SIG-M5 (cell line): ENCODE data around the gene CATSPER3.

Source experiments
- DNase-seq: peaks from one replicate; lab custom pipeline; 2025; lab: John Stamatoyannopoulos, UW

The CATSPER3 gene

GRCh38 chr5:135041145-135041587 lies 73.5 kb downstream of the CATSPER3 start:
- DNase-seq, result no peak

- no peak for DNase-seq
Observed at GRCh38 chr5:135041726-135042125, 74.0 kb downstream of the CATSPER3 start.

DNA sequence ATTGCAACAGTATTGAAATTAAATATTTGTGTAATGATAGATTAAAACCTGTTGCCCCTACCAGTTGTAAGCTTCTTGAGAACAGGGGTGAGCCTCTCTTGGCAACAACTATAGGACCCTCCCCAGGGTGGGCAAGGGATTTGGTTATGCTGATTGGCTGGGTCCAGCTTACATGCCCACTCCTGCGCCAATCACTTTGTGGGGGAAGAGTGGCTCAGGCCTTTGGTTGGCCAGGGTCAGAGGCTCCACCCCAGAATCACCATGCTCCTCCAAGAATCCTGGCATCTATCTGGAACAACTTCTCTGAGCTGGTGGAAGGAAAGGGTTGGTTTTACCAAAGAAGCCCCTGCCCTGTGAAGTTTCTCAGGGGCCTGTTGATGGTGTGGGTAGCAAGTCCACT lies 74.9 kb downstream of the CATSPER3 start:
- no peak for DNase-seq

DNA sequence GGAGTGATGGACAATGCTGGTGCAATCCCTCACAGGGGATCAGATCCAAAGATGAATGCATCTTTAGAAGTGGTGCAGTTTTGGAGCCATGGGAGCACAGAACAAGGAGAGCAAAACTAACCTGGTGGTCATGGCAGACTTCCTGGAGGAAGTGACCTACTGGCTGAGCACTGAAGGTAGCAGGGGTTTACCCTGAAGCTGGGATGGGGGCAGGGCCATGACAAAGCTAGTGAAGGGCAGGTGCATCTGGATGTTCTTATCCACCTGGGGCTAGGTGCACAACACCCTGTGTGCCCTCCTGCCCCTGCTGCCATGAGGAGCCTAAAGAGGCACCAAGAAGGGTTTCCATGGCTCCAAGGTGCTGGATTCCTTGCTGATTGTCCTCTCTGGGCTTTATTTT lies 77.8 kb downstream of the CATSPER3 start:
- DNase-seq, result no peak

DNA sequence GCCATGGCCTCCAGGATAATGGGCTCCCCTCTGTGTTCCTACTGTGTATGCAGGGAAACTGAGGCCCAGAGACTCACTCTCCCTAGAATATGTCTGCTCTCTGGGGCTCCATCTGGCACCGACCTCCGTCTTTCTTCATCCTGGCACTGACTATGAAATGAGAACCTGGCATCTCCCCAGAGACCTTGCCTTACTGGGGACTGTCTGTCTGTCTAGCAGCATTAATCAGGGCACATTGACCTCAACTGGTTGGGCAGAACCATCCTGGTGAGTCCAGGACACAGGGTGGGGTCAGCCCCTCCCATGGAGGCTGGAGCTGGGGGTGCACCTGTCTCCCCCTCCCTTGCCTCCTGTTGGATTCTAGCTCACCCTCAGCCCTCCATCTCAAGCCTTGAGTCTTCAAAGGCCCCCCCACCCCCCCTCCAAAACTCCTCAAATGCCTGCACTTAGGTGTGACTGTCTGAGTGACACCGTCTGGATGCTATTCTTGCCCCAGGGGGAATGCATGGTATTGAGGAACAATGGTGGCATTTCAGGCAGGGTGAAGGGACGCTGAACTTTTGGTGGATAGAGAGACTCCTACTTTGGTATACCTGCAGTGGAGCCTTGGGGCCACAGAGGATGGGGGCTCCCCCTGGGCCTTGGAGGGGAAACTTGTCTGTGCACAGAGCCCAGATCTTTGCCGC lies 79.1 kb downstream of the CATSPER3 start:
- DNase-seq, result no peak

- no peak for DNase-seq
Observed at GRCh38 chr5:135047347-135047695, 79.6 kb downstream of the CATSPER3 start.

- DNase-seq, result no peak
Observed at GRCh38 chr5:135048286-135048685, 80.6 kb downstream of the CATSPER3 start.

DNA sequence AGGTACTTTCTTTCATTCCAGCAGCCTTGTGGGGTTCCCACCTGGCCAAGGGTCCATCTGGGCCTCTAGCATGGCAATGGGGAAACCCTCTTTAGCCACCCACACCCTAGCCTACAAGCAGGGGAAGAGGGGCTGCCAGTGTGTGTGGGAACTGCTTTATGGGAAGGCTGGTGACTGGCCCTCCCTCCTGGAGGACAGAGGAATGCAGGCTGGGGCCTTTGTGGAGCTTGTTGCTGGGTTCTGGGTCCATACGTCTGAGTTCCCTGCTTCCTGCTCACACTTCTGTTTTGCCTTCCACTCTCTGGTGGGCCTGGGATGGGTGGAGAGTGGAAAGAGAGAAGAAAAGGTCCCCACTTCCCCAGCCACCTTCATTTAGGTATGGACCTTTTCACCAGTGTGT lies 81.2 kb downstream of the CATSPER3 start:
- DNase-seq, result no peak

DNA sequence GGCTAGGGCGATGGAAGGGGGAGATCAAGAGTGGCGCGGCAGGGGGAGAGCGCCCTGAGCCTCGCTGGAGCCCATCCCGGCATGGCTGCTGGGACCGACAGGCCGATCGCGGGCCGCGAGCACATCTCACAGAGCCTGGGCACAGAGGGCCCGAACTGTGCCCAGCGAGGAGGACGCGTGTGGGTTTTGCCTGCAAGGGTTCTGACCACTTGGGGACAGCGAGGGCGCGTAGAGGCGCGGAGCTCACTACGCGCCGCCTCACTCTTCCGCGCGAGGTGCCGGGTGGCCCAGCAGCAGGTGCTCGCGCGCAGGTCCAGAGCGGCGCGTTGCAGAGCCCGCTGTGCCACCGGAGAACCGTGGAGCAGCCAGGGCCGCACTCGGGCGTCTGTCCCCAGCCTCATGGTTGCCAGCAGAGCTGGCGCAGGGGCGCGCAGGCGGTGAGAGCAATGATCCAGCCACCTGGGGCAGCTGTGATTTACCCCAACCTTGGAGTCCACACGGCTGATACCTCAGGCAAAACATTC lies 82.6 kb downstream of the CATSPER3 start:
- no peak for DNase-seq

GRCh38 chr5:135051399-135051798 lies 83.7 kb downstream of the CATSPER3 start:
- no peak for DNase-seq

DNA sequence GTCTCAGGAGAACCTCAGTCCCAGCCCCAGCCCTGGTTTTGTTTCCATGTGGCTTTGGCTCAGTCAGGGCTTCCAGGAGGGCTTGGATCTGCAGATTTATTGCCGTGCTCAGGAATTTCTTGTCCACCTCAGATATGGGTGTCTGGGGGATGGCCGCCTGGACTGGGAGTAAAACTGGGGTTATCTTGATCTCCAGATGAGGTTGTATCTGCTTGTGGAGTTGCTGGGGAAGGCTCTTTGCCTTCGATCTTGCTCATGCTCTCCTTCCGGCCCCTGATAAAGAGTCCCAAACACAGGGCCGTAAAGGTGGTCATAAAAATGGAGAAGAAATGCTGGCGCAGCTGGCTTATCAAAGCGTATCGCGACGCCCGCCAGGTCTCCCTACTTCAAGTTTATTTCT lies 84.2 kb downstream of the CATSPER3 start:
- no peak for DNase-seq

DNA sequence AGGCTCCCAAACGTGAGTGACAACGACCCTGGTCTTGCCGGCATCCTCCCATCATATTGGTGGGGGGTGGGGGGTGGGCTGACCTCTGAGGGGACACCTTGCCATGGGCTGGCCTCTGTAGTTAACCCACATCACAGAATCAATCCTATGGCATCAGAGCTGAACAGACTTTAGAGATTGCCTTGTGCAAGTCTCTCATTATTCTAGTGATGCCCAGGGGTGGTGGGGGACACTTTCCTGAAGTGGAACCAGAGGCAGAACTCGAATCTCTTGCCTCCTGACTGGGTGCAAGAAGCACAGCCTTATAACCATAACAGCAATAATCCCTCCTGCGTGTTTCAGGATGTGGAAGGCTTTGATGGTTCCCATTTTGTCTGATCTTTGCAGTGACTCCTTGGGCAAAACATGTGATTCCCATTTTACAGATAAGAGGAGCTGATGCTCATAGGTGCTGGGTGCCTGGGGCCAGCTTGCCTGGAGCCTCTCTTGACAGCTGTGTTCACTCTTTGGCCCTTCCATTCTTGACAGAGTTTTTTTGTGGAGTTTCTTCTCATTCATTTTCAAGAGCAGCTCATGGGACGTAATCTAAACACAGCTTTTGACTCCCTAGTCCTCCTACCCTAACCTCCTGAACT lies 84.9 kb downstream of the CATSPER3 start:
- DNase-seq, result no peak

- no peak for DNase-seq
Observed at GRCh38 chr5:135053278-135053677, 85.6 kb downstream of the CATSPER3 start.

DNA sequence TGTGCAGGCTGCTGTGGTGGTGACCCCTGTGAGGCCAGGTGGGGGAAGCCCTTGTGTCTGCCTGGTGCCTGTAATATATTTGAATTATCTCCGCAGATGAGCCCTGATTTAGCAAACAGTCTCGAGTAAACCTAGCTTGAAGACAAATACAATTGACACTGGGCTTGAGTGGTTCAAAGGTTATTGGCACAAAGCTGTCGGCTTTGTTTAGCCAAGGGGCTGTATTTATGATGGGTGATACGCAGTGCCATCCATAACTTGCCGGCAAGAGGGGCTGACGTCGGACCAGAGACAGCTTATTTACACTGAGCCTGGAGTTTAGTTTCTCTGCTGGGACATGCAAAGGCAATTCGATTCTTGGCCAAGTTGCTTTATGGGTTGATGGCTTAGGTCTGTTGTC lies 86.3 kb downstream of the CATSPER3 start:
- DNase-seq, result no peak

GRCh38 chr5:135054546-135054945 lies 86.8 kb downstream of the CATSPER3 start:
- no peak for DNase-seq

DNA sequence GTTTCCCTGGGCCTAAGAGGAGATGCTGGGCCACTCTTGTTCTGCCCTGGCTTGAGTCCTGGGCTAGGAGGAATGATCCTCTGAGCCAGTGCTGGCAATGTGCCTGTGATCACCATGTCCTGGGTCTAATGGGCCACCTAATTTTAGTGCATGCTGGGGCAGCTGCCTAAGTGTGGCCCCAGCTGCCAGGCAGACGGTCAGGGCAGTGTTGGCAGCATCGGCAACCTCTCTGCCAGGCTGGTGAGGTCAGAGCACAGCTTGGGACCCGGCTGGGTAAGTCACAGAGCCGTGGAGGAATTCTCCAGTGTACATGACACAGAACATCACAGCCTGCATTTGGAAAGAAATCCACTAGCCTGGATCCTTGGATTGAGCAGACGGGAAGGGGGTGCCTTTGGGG lies 87.7 kb downstream of the CATSPER3 start:
- no peak for DNase-seq

GRCh38 chr5:135056316-135057030 lies 88.8 kb downstream of the CATSPER3 start:
- no peak for DNase-seq

- no peak for DNase-seq
Observed at GRCh38 chr5:135057233-135057632, 89.5 kb downstream of the CATSPER3 start.

DNA sequence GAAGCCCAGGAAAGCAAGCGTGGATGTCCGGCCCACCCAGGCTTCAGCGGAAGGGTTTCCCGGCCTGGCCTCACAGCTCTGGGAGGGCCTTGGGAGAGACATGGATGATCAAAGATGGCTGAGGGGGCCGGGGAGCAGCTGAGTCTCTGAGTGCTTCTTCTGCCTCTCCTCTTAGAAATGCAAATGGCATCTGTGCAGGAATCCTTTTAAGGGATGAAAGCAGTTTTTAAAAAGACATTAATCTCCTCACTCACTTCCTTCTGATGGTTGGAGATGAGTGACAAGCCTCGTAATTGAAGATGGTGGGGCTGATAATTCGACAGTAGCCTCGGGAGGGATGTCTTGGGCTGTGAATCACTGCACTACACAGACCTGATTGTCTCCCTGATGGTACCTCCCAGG lies 90.6 kb downstream of the CATSPER3 start:
- no peak for DNase-seq

DNA sequence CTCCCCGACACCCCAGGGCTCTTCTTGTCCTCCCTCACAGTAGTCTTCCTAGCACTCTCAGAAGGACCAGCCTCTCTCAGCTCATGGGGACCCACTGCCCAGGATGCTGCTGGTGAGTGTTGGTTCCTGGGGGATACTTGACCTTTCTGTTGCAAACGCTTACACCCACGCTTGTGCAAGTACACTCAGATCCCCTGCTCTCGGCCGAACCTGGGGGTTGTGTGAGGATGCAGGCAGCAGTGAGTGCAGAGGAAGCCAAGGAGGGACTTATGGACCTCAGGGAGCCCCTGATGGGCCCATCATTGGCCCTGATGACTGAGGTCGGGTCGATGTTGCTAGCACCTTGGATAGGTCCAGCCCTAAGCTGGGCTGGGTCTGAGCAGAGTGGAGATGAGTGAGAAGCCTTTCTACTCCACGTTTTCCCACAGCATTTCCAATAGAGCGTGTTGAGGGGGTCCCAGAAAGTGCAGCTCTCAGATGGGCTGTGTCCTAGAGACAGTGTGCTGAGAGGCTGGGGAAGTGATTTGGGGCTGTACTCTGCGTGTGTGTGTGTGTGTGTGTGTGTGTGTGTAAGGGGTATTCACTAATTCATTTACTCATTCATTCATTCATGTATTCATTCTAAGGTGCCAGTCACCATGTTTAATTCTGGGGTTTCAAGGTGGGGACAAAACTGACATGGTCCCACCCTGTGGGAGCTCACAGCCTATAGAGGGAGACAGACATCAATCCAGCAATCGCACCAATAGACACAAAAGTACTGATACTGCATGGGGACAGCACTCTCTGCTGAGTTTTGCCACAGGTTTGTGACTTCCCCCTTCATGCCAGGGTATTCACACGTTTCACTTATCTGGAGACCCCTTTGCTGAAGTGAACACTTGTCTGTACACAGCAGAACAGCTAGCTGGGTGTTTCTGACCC lies 91.6 kb downstream of the CATSPER3 start:
- no peak for DNase-seq

GRCh38 chr5:135060021-135060420 lies 92.3 kb downstream of the CATSPER3 start:
- no peak for DNase-seq

DNA sequence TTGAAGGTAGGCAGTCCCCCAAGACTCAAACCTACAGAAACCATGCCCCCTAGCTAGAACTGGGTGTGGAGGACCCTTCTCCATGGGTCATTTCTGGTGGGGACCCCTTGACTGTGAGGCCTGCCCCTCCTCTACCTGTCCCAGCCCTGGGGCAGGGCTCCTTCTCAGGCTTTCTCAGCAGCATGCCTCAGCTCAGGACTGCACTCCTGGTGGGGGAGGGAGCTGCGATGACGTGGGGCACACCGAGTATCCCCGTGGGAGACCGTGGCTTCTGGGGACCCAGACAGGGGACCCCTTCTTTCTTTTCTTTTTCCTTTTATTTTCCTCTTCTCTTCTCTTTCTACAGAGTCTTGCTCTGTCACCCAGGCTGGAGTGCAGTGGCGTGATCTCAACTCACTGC lies 93.3 kb downstream of the CATSPER3 start:
- no peak for DNase-seq
